ENCODE results near the gene ARL13A. TPM values are rescaled to one million over a fixed set of nuclear protein-coding genes. Genes with fewer than 3 reads are reported as not detected.

Gene ARL13A
- total and polyA plus RNA-seq, 2 of the 13 experiments (the other 11 are each of a cell fraction or from before 2014, with no cell fraction given): not detected

GRCh38 chrX:100948557-100948956 lies 21.0 kb upstream of the ARL13A start:
- FAIRE-seq (no peak), DNase-seq (ENCODE audit: low spot score) (no peak), ATAC-seq (no peak)
- Histone ChIP-seq H3K27ac (ENCODE audit: extremely low read length, insufficient read depth, low read length) (no peak overlapping the region), H3K4me1 (ENCODE audit: insufficient read depth, low read length) (no peaks in the 10 kb centered on the region), H4K20me1 (ENCODE audit: insufficient read depth, low read length) (no peaks in the 10 kb centered on the region), H3K4me2 (ENCODE audit: low read depth, low read length) (no peak overlapping the region), H3K9ac (ENCODE audit: insufficient read depth, low read depth, low read length) (no peak overlapping the region), H3K9me3 (ENCODE audit: low read length) (no peaks in the 10 kb centered on the region), H3K36me3 (replicated peaks in 1 of 2; ENCODE audit: control insufficient read depth in 1 of 2, insufficient read depth in 2 of 2, low read length in 2 of 2) (no peaks in the 10 kb centered on the region), H2AFZ (ENCODE audit: low read length) (no peak overlapping the region), H3K4me3 (replicated peaks in 1 of 3; ENCODE audit: insufficient read depth in 1 of 3, low read depth in 2 of 3, low read length in 3 of 3) (no peak overlapping the region), H3K27me3 (ENCODE audit: control insufficient read depth in 1 of 2, insufficient read depth in 2 of 2, low read length in 2 of 2) (no peaks in the 10 kb centered on the region), H3K79me2 (ENCODE audit: insufficient read depth, low read length) (no peaks in the 10 kb centered on the region)
- BruUV-seq (replicated peaks): no TSS peak
- in situ Hi-C loops (cut with HindIII; ENCODE audit: extremely low pct_ligation_motif_present, low pct_unique_long_range_greater_than_20kb): no loop called here
- CTCF ChIA-PET (ENCODE audit: low intra/inter-chr PET ratio, low total read pairs): no interaction called here
- no CpG with 5 or more reads among the region's 1 CpG for WGBS (ENCODE audit: low lambda C conversion rate)
- intact Hi-C loops (cut with micrococcal nuclease; ENCODE audit: unreplicated experiment): no loop called here
- POLR2A ChIA-PET: no interaction called here
- TF ChIP-seq ZNF20 (CRISPR knock-in tag; IDR thresholded peaks at IDR 0.05) (no peak), ZNF740 (CRISPR knock-in tag; IDR thresholded peaks at IDR 0.05) (no peak), XBP1 (CRISPR knock-in tag; IDR thresholded peaks at IDR 0.05) (no peak), PLRG1 (conservative IDR thresholded peaks at IDR 0.05) (no peak), ZBTB40 (IDR thresholded peaks at IDR 0.05) (no peak), ZBTB40 (CRISPR knock-in tag; IDR thresholded peaks at IDR 0.05) (no peak), ZNF580 (CRISPR knock-in tag; IDR thresholded peaks at IDR 0.05; ENCODE audit: borderline replicate concordance, low read depth) (no peak), TFDP1 (CRISPR knock-in tag; IDR thresholded peaks at IDR 0.05; ENCODE audit: borderline replicate concordance) (no peak), RBAK (CRISPR knock-in tag; IDR thresholded peaks at IDR 0.05) (no peak), ZC3H4 (CRISPR knock-in tag; IDR thresholded peaks at IDR 0.05; ENCODE audit: borderline replicate concordance) (no peak), TOE1 (CRISPR knock-in tag; IDR thresholded peaks at IDR 0.05) (no peak), USF2 (IDR thresholded peaks at IDR 0.05; ENCODE audit: low read depth, low read length) (no peak), USF2 (CRISPR knock-in tag; IDR thresholded peaks at IDR 0.05; ENCODE audit: borderline replicate concordance) (no peak), MXI1 (IDR thresholded peaks at IDR 0.05; ENCODE audit: borderline replicate concordance, low read depth, low read length) (no peak)
